ENCODE data around the gene ARPC5.
"Not testable (repeated sequence)": the region's sequence is repeated elsewhere in the genome, so short reads cannot be mapped to it uniquely, and the experiment has no call there.

Gene ARPC5

GRCh38 chr1:183620311-183620710, 15.3 kb downstream of the ARPC5 start:
- CTCF ChIA-PET: no interaction called here
- TF ChIP-seq CTCF (conservative IDR thresholded peaks at IDR 0.05; ENCODE audit: low read depth): no peak
- no peak overlapping the region for H3K27ac ChIP-seq
- POLR2A ChIA-PET (ENCODE audit: low non-redundant PET): interaction anchor here (0.6 kb wide), 1 partner anchor 25 kb away, joined by 4 read pairs; no protein-coding TSS in a partner anchor
- DNase-seq (ENCODE audit: low spot score): no peak

GRCh38 chr1:183619781-183620180, 15.8 kb downstream of the ARPC5 start:
- no peak for TF ChIP-seq CTCF (conservative IDR thresholded peaks at IDR 0.05; ENCODE audit: low read depth)
- no peak for DNase-seq (ENCODE audit: low spot score)
- ChIA-PET CTCF (no interaction called here), POLR2A (ENCODE audit: low non-redundant PET) (no interaction called here)
- H3K27ac ChIP-seq: no peak overlapping the region

GRCh38 chr1:183618202-183618601, 17.4 kb downstream of the ARPC5 start:
- POLR2A ChIA-PET (ENCODE audit: low non-redundant PET); H3K27ac ChIP-seq; DNase-seq (ENCODE audit: low spot score); CTCF ChIA-PET: not testable (repeated sequence)

GRCh38 chr1:183612975-183613374, 22.6 kb downstream of the ARPC5 start:
- H3K27ac ChIP-seq; DNase-seq (ENCODE audit: low spot score); CTCF ChIA-PET; POLR2A ChIA-PET (ENCODE audit: low non-redundant PET): not testable (repeated sequence)

GRCh38 chr1:183612407-183612806, 23.2 kb downstream of the ARPC5 start:
- ChIA-PET CTCF (no interaction called here), POLR2A (ENCODE audit: low non-redundant PET) (no interaction called here)
- H3K27ac ChIP-seq: no peak overlapping the region
- DNase-seq (ENCODE audit: low spot score): no peak
- no peak for TF ChIP-seq CTCF (conservative IDR thresholded peaks at IDR 0.05; ENCODE audit: low read depth)

GRCh38 chr1:183611021-183611420, 24.6 kb downstream of the ARPC5 start:
- DNase-seq (ENCODE audit: low spot score): no peak
- POLR2A ChIA-PET (ENCODE audit: low non-redundant PET): no interaction called here
- no peak overlapping the region for H3K27ac ChIP-seq
- no peak for TF ChIP-seq CTCF (conservative IDR thresholded peaks at IDR 0.05; ENCODE audit: low read depth)
- CTCF ChIA-PET: no interaction called here

GRCh38 chr1:183609759-183610452, 25.7 kb downstream of the ARPC5 start:
- POLR2A ChIA-PET (ENCODE audit: low non-redundant PET): no interaction called here
- TF ChIP-seq CTCF (conservative IDR thresholded peaks at IDR 0.05; ENCODE audit: low read depth): no peak

More at GRCh38 chr1:183609759-183610452, 25.7 kb downstream of the ARPC5 start:
- no peak for DNase-seq (ENCODE audit: low spot score)
- H3K27ac ChIP-seq: no peak overlapping the region
- CTCF ChIA-PET: interaction anchor here (0.6 to 1.1 kb wide), 4 partner anchors 13 to 309 kb away, joined by 3 to 4 read pairs (median 3); no protein-coding TSS in a partner anchor
